T-cell (primary cell): Measurements from ENCODE around the gene LTF. TPM values are rescaled to one million over a fixed set of nuclear protein-coding genes. Genes with fewer than 3 reads are reported as not detected.
A peak's percentile ranks its signal among the peaks of the same experiment; 100 is the strongest.

ENCODE experiments used
- ATAC-seq, 4 experiments: fragments of 200-7000 bp in 3 of 4; fragments of 150-1000 bp in 1 of 4; cut with Tn5 transposase; replicated peaks in 1 of 4; 1 replicate in 3 of 4; 2 replicates in 1 of 4; pipeline ENCODE4 v1.10.0; 2021; ENCODE audit warnings: moderate library complexity in 3 of 4, mild to moderate bottlenecking in 2 of 4, moderate number of reproducible peaks in 1 of 4
- CTCF ChIA-PET, 2 donors: fragments of 300-600 bp; sonication (Branson Sonifier 250); formaldehyde crosslinking; loops; one replicate each; lab custom pipeline; 2022; ENCODE audit warnings: antibody characterized with exemption in 2 of 2; lab: Charles Lee
- POLR2A ChIA-PET, 2 donors: fragments of 300-600 bp; sonication (Branson Sonifier 250); formaldehyde crosslinking; loops; one replicate each; lab custom pipeline; 2022; ENCODE audit warnings: antibody characterized with exemption in 2 of 2; lab: Charles Lee
- DNase-seq, 35 experiments: peaks; one replicate each; pipeline versions ENCODE4 v3.0.0 to v3.0.0-alpha.2; 2013 to 2023
- H3K27ac ChIP-seq: one replicate; pipeline ENCODE4 v1.5.1; 2013; ENCODE audit warnings: low read length
- H3K27me3 ChIP-seq, 2 experiments: replicated peaks in 1 of 2; 1 replicate in 1 of 2; 2 replicates in 1 of 2; pipeline versions ENCODE4 v1.6.1 to v1.7.0; 2013; ENCODE audit warnings: low read length in 1 of 2, mixed read lengths in 1 of 2; ENCODE audit not compliant: control insufficient read depth in 2 of 2, insufficient read depth in 2 of 2; ENCODE audit errors: extremely low read depth in 1 of 2
- H3K36me3 ChIP-seq, 2 donors: 1 replicate in 1 of 2; 2 replicates in 1 of 2; pipeline versions ENCODE4 v1.6.1 to v1.7.0; 2013; ENCODE audit warnings: low read length in 1 of 2; ENCODE audit not compliant: control insufficient read depth in 2 of 2, insufficient read depth in 1 of 2; ENCODE audit errors: extremely low read depth in 1 of 2
- H3K4me1 ChIP-seq, 2 experiments: 1 replicate in 1 of 2; 2 replicates in 1 of 2; pipeline versions ENCODE4 v1.6.1 to v1.7.0; 2013; ENCODE audit warnings: low read length in 2 of 2, mixed read lengths in 1 of 2; ENCODE audit not compliant: insufficient read depth in 2 of 2, control insufficient read depth in 1 of 2; ENCODE audit errors: extremely low read depth in 1 of 2
- H3K4me3 ChIP-seq, 2 donors: 1 replicate in 1 of 2; 2 replicates in 1 of 2; pipeline versions ENCODE4 v1.5.1 to v1.7.0; 2013; ENCODE audit warnings: mild to moderate bottlenecking in 2 of 2, low read length in 1 of 2, moderate library complexity in 1 of 2; ENCODE audit not compliant: control insufficient read depth in 1 of 2; ENCODE audit errors: extremely low read depth in 1 of 2
- H3K9me3 ChIP-seq: 2 replicates; pipeline ENCODE4 v1.7.0; 2013
- H3K27ac Mint-ChIP-seq, 2 donors: one replicate each; pipeline ENCODE4 v1.8.0; 2020 to 2021; ENCODE audit warnings: mild to moderate bottlenecking in 2 of 2, mixed read lengths in 2 of 2
- H3K27me3 Mint-ChIP-seq, 2 donors: one replicate each; pipeline ENCODE4 v1.8.0; 2021 to 2022; ENCODE audit warnings: mixed read lengths in 2 of 2
- H3K36me3 Mint-ChIP-seq: one replicate; pipeline ENCODE4 v1.8.0; 2021; ENCODE audit warnings: mixed read lengths
- H3K4me1 Mint-ChIP-seq, 3 donors: one replicate each; pipeline ENCODE4 v1.8.0; 2020 to 2022; ENCODE audit warnings: mixed read lengths in 3 of 3, mild to moderate bottlenecking in 1 of 3
- H3K4me3 Mint-ChIP-seq, 3 donors: one replicate each; pipeline ENCODE4 v1.8.0; 2020 to 2022; ENCODE audit warnings: mild to moderate bottlenecking in 3 of 3, mixed read lengths in 3 of 3, moderate library complexity in 3 of 3
- H3K9me3 Mint-ChIP-seq, 3 donors: one replicate each; pipeline ENCODE4 v1.8.0; 2020 to 2022; ENCODE audit warnings: mixed read lengths in 3 of 3
- WGBS: methylation state at CpG from one replicate; pipeline ENCODE4 v1.1.5; 2013; ENCODE audit warnings: missing lambda C conversion rate; ENCODE audit not compliant: insufficient coverage; 5-methylcytosine and 5-hydroxymethylcytosine counted together
- total RNA-seq, 35 experiments: library from RNA in 6 of 35; stranded (reverse) in 6 of 35; fragments of 120-200 nt in 1 of 35; gene quantifications; one replicate each; pipeline versions ENCODE4 v1.2.1 to v1.2.4 and lab custom pipeline; 2013 to 2026

The LTF gene
- total RNA-seq, 5 donors from 2014 or later (not counting 1 experiment from before 2014, with no cell fraction given): 0.16 TPM; not detected in 4

GRCh38 chr3:46491089-46492070 is 26.7 kb upstream of the LTF start:
- Histone ChIP-seq H3K27ac (no peak overlapping the region), H3K4me3 (no peak overlapping the region), H3K27me3 (no peaks in the 10 kb centered on the region), H3K9me3 (no peaks in the 10 kb centered on the region), H3K4me1 (peaks cover 12 to 16% of the 10 kb centered on the region in 2 experiments), H3K36me3 (no peaks in the 10 kb centered on the region)
- Mint-ChIP-seq H3K27ac (peak overlapping the region; percentile 17 to 37), H3K4me1 (peaks cover 19 to 26% (median 19%) of the 10 kb centered on the region in 3 donors), H3K9me3 (no peaks in the 10 kb centered on the region), H3K4me3 (no peak overlapping the region), H3K27me3 (no peaks in the 10 kb centered on the region), H3K36me3 (no peaks in the 10 kb centered on the region)
- ATAC-seq: no peak
- POLR2A ChIA-PET: no interaction called here
- DNase-seq: no peak
- 95% methylated on average over 6 of the region's 11 CpGs for WGBS
- CTCF ChIA-PET: interaction anchor here (0.6 to 4.0 kb wide), 5 partner anchors 47 to 1522 kb away, joined by 3 to 54 read pairs (median 4); no protein-coding TSS in a partner anchor

- H3K4me1 ChIP-seq: peaks cover 11 to 16% of the 10 kb centered on the region in 2 experiments
- DNase-seq: no peak
- WGBS: 43% methylated on average over 1 of the region's 6 CpGs
- no peak overlapping the region for H3K4me3 ChIP-seq
- Mint-ChIP-seq H3K36me3 (no peaks in the 10 kb centered on the region), H3K9me3 (no peaks in the 10 kb centered on the region), H3K4me3 (no peak overlapping the region), H3K4me1 (peaks cover 19 to 26% (median 19%) of the 10 kb centered on the region in 3 donors), H3K27ac (peak overlapping the region in 1 of 2 donors; percentile 33), H3K27me3 (no peaks in the 10 kb centered on the region)
- no peaks in the 10 kb centered on the region for H3K36me3 ChIP-seq
- ChIA-PET POLR2A (no interaction called here), CTCF (interaction anchor here (0.7 to 4.0 kb wide), 6 partner anchors 48 to 808 kb away, joined by 3 to 54 read pairs (median 36); no protein-coding TSS in a partner anchor)
- no peak overlapping the region for H3K27ac ChIP-seq
- peaks cover 0 to under 1% of the 10 kb centered on the region in 2 experiments for H3K27me3 ChIP-seq
- H3K9me3 ChIP-seq: no peaks in the 10 kb centered on the region
- no peak for ATAC-seq
Observed at GRCh38 chr3:46490338-46491084, 25.8 kb upstream of the LTF start.

GRCh38 chr3:46489875-46490274 is 25.2 kb upstream of the LTF start:
- no peaks in the 10 kb centered on the region for H3K27me3 Mint-ChIP-seq
- no peaks in the 10 kb centered on the region for H3K36me3 ChIP-seq
- H3K4me1 Mint-ChIP-seq: peaks cover 19 to 26% (median 19%) of the 10 kb centered on the region in 3 donors
- CTCF ChIA-PET: interaction anchor here (0.6 to 4.0 kb wide), 13 partner anchors 9 to 203 kb away, joined by 3 to 54 read pairs (median 6); partner anchors contain the start of gene ALS2CL (in 1 of the 2)
- ATAC-seq (peak in 1 of 4 experiments; percentile 36), DNase-seq (peak in 1 of 35 experiments; percentile 18)
- H3K9me3 Mint-ChIP-seq: no peaks in the 10 kb centered on the region
- H3K4me1 ChIP-seq: peaks cover 11 to 16% of the 10 kb centered on the region in 2 experiments
- no peaks in the 10 kb centered on the region for H3K36me3 Mint-ChIP-seq
- H3K27ac ChIP-seq: no peak overlapping the region
- WGBS: no CpG with 5 or more reads among the region's 1 CpG
- POLR2A ChIA-PET: no interaction called here
- peak overlapping the region; percentile 48 to 79 for H3K27ac Mint-ChIP-seq
- no peak overlapping the region for H3K4me3 ChIP-seq
- peaks cover 0 to 7% of the 10 kb centered on the region in 2 experiments for H3K27me3 ChIP-seq
- H3K4me3 Mint-ChIP-seq: no peak overlapping the region
- H3K9me3 ChIP-seq: no peaks in the 10 kb centered on the region

- DNase-seq (no peak), ATAC-seq (no peak)
- peaks cover 19 to 26% (median 19%) of the 10 kb centered on the region in 3 donors for H3K4me1 Mint-ChIP-seq
- H3K27me3 ChIP-seq: peaks cover 0 to 9% of the 10 kb centered on the region in 2 experiments
- peak overlapping the region in 2 of 3 donors; percentile 37 to 68 for H3K4me3 Mint-ChIP-seq
- H3K36me3 Mint-ChIP-seq: no peaks in the 10 kb centered on the region
- H3K27ac ChIP-seq: no peak overlapping the region
- no peaks in the 10 kb centered on the region for H3K9me3 ChIP-seq
- H3K9me3 Mint-ChIP-seq: no peaks in the 10 kb centered on the region
- CTCF ChIA-PET: interaction anchor here (0.6 to 4.0 kb wide), 24 partner anchors 8 to 204 kb away, joined by 3 to 54 read pairs (median 4); partner anchors contain the start of genes CCR5AS (in 2 of the 2), CCRL2 (in 2 of the 2), ALS2CL (in 1 of the 2) and RTP3 (in 1 of the 2)
- 86% methylated on average over 4 of the region's 4 CpGs for WGBS
- H3K4me1 ChIP-seq: peaks cover 11 to 16% of the 10 kb centered on the region in 2 experiments
- peak overlapping the region; percentile 79 to 85 for H3K27ac Mint-ChIP-seq
- POLR2A ChIA-PET: no interaction called here
- no peaks in the 10 kb centered on the region for H3K36me3 ChIP-seq
- no peak overlapping the region for H3K4me3 ChIP-seq
- H3K27me3 Mint-ChIP-seq: no peaks in the 10 kb centered on the region
Observed at GRCh38 chr3:46489381-46489780, 24.7 kb upstream of the LTF start.

GRCh38 chr3:46488735-46489361 is 24.1 kb upstream of the LTF start:
- H3K36me3 Mint-ChIP-seq: no peaks in the 10 kb centered on the region
- CTCF ChIA-PET: interaction anchor here (0.5 to 4.0 kb wide), 29 partner anchors 8 to 204 kb away, joined by 3 to 54 read pairs (median 4); partner anchors contain the start of genes CCR5AS (in 2 of the 2), CCRL2 (in 2 of the 2), ALS2CL (in 1 of the 2) and RTP3 (in 1 of the 2)
- 17% methylated on average over 18 of the region's 26 CpGs for WGBS
- H3K27me3 ChIP-seq: peaks cover 0 to 9% of the 10 kb centered on the region in 2 experiments
- H3K4me3 ChIP-seq: peak overlapping the region; percentile 35 to 52
- DNase-seq (peak; percentile 78 to 96 (median 90)), ATAC-seq (peak; percentile 95 to 98 (median 96))
- H3K36me3 ChIP-seq: no peaks in the 10 kb centered on the region
- H3K9me3 ChIP-seq: no peaks in the 10 kb centered on the region
- peaks cover 19 to 26% (median 19%) of the 10 kb centered on the region in 3 donors for H3K4me1 Mint-ChIP-seq
- peak overlapping the region; percentile 75 to 85 for H3K27ac Mint-ChIP-seq
- H3K4me1 ChIP-seq: peaks cover 11 to 16% of the 10 kb centered on the region in 2 experiments
- no peaks in the 10 kb centered on the region for H3K27me3 Mint-ChIP-seq
- peak overlapping the region; percentile 37 to 68 (median 51) for H3K4me3 Mint-ChIP-seq
- H3K27ac ChIP-seq: no peak overlapping the region
- H3K9me3 Mint-ChIP-seq: no peaks in the 10 kb centered on the region
- POLR2A ChIA-PET: interaction anchor here in 1 of 2 donors (0.7 kb wide), 1 partner anchor 141 kb away, joined by 4 read pairs; no protein-coding TSS in a partner anchor
